ENCODE results near the gene THSD4.

GRCh38 chr15:71658827-71659729, 543.8 kb downstream of the THSD4 start:
- no peak for TF ChIP-seq CTCF (IDR thresholded peaks at IDR 0.05; ENCODE audit: low read length)
- TF ChIP-seq EZH2 (IDR thresholded peaks at IDR 0.05; ENCODE audit: borderline replicate concordance, low read length) = no peak
